Raji (cell line): ENCODE data around the gene CRABP2.

Experiments used
- POLR2A ChIP-seq: IDR thresholded peaks from 2 replicates; pipeline ENCODE4 v1.6.1; 2011; ENCODE audit warnings: low read depth, low read length, control low read depth; ENCODE audit not compliant: insufficient read depth

CRABP2 gene

DNA sequence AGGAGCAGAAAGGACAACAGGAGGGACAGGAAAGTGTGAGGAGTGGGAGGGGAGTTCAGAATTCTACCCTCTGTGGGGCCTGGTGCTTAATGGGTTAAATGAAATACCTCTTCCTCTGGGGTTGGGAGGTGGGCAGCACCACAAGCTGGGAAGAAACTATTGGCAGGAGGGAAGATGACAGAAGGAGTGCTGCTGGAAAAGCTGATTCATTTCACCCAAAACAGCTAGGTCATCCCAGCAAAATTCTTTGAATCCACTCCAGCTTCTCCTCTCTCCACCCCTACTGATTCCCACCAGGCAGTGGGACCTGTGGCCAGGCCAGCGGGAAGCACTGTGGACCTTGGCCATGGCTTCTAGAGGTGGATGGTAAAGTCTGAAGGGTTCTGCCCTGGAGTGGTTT, 50.7 kb downstream of the CRABP2 start:
- no peak for TF ChIP-seq POLR2A

DNA sequence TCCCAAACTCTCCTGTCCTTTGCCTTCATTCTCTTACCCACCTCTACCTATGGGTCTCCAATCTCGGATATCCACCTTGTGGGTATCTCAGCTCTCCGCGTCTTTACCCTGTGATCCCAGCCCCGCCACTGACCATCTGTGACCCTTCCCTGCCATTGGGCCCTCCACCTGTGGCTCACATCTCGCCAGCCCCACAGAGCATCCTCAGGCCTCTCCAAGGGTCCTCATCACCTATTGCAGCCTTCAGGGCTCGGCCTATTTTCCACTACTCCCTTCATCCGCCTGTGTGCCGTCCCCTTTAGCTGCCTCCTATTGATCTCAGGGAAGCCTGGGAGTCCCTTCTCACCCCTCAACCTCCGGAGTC, 52.4 kb downstream of the CRABP2 start:
- no peak for TF ChIP-seq POLR2A

DNA sequence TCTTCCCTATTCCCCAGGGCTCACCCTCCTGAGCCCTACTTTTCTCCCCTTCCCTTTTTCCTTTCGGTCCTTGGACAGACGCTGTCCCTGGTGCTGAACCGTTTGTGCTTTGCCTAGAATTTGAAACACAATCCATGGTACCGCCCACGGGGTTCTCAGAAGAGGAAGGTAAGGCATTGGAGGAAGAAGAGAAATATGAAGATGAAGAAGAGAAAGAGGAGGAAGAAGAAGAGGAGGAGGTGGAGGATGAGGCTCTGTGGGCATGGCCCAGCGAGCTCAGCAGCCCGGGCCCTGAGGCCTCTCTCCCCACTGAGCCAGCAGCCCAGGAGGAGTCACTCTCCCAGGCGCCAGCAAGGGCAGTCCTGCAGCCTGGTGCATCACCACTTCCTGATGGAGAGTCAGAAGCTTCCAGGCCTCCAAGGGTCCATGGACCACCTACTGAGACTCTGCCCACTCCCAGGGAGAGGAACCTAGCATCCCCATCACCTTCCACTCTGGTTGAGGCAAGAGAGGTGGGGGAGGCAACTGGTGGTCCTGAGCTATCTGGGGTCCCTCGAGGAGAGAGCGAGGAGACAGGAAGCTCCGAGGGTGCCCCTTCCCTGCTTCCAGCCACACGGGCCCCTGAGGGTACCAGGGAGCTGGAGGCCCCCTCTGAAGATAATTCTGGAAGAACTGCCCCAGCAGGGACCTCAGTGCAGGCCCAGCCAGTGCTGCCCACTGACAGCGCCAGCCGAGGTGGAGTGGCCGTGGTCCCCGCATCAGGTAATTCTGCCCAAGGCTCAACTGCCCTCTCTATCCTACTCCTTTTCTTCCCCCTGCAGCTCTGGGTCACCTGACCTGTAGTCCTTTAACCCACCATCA, 53.0 kb downstream of the CRABP2 start:
- no peak for TF ChIP-seq POLR2A
